IMR-90 (cell line): Measurements from ENCODE around the gene ZNF598. TPM values are rescaled to one million over a fixed set of nuclear protein-coding genes. Genes with fewer than 3 reads are reported as not detected.

Experiments used
- ATAC-seq: fragments of 200-7000 bp; cut with Tn5 transposase; 2 replicates; pipeline ENCODE4 v1.9.1; 2020; ENCODE audit warnings: low read depth, mild to moderate bottlenecking, moderate library complexity
- BruUV-seq: library from RNA; stranded (reverse); fragments of 400-500 nt; replicated peaks from 2 replicates; lab custom pipeline; 2021; lab: Mats Ljungman, UMichigan
- CTCF ChIA-PET: fragments of 300-600 bp; formaldehyde crosslinking; extraction: SDS; loops from one replicate; lab custom pipeline; 2021; ENCODE audit warnings: antibody characterized with exemption; lab: Yijun Ruan, JAX
- POLR2A ChIA-PET: fragments of 300-600 bp; sonication (Branson Sonifier 250); formaldehyde crosslinking; loops from one replicate; lab custom pipeline; 2022; ENCODE audit warnings: antibody characterized with exemption; ENCODE audit not compliant: unreplicated experiment; lab: Charles Lee
- DNase-seq: peaks from one replicate; pipeline ENCODE4 v3.0.0; 2013
- H2AFZ ChIP-seq: replicated peaks from 2 replicates; pipeline ENCODE3; 2013; ENCODE audit warnings: low read length, mild to moderate bottlenecking; ENCODE audit not compliant: poor library complexity
- H2AK5ac ChIP-seq: 2 replicates; pipeline ENCODE4 v1.6.1; 2013; ENCODE audit warnings: low read depth, low read length, inconsistent platforms
- H2AK9ac ChIP-seq: replicated peaks from 2 replicates; pipeline ENCODE3; 2013; ENCODE audit warnings: mild to moderate bottlenecking, low read depth, low read length, moderate library complexity; ENCODE audit not compliant: poor library complexity
- H2BK120ac ChIP-seq: 2 replicates; pipeline ENCODE4 v1.6.1; 2013; ENCODE audit warnings: low read depth, low read length, inconsistent platforms
- H2BK15ac ChIP-seq: 3 replicates; pipeline ENCODE4 v1.6.1; 2013; ENCODE audit warnings: low read depth, low read length, inconsistent platforms
- H2BK20ac ChIP-seq: 2 replicates; pipeline ENCODE4 v1.6.1; 2013; ENCODE audit warnings: low read depth, mild to moderate bottlenecking, inconsistent platforms, low read length, moderate library complexity
- H2BK5ac ChIP-seq: 2 replicates; pipeline ENCODE4 v1.6.1; 2013; ENCODE audit warnings: mild to moderate bottlenecking, low read depth, low read length, inconsistent platforms; ENCODE audit not compliant: poor library complexity, severe bottlenecking
- H3K14ac ChIP-seq: replicated peaks from 2 replicates; pipeline ENCODE4 v1.6.1; 2013; ENCODE audit warnings: low read depth, low read length, inconsistent platforms
- H3K18ac ChIP-seq: 2 replicates; pipeline ENCODE4 v1.6.1; 2013; ENCODE audit warnings: low read depth, low read length, control low read depth
- H3K23ac ChIP-seq: 2 replicates; pipeline ENCODE4 v1.6.1; 2013; ENCODE audit warnings: low read depth, low read length, inconsistent platforms
- H3K27ac ChIP-seq: 2 replicates; pipeline ENCODE4 v1.5.1; 2013; ENCODE audit warnings: mild to moderate bottlenecking, control low read depth, low read length; ENCODE audit not compliant: insufficient read depth
- H3K27me3 ChIP-seq: 2 replicates; pipeline ENCODE4 v1.6.1; 2013; ENCODE audit warnings: low read length; ENCODE audit not compliant: control insufficient read depth, insufficient read depth
- H3K36me3 ChIP-seq: 2 replicates; pipeline ENCODE4 v1.6.1; 2013; ENCODE audit warnings: low read length, mixed read lengths; ENCODE audit not compliant: control insufficient read depth, insufficient read depth
- H3K4ac ChIP-seq: 2 replicates; pipeline ENCODE4 v1.6.1; 2013; ENCODE audit warnings: low read depth, low read length, inconsistent platforms
- H3K4me1 ChIP-seq: 2 replicates; pipeline ENCODE4 v1.6.1; 2013; ENCODE audit warnings: low read length, mixed read lengths; ENCODE audit not compliant: control insufficient read depth, insufficient read depth
- H3K4me2 ChIP-seq: 2 replicates; pipeline ENCODE4 v1.6.1; 2013; ENCODE audit warnings: low read depth, mild to moderate bottlenecking, control low read depth, low read length, moderate library complexity
- H3K4me3 ChIP-seq: 2 replicates; pipeline ENCODE4 v1.5.1; 2013; ENCODE audit warnings: low read depth, mild to moderate bottlenecking, control low read depth, low read length, moderate library complexity; ENCODE audit not compliant: insufficient read depth
- H3K56ac ChIP-seq: 2 replicates; pipeline ENCODE4 v1.6.1; 2013; ENCODE audit warnings: low read length, inconsistent platforms; ENCODE audit not compliant: insufficient read depth; ENCODE audit errors: extremely low read depth
- H3K79me1 ChIP-seq, 2 experiments: 2 replicates each; pipeline ENCODE4 v1.6.1; 2013; ENCODE audit warnings: low read length in 2 of 2, inconsistent platforms in 1 of 2, low read depth in 1 of 2
- H3K9ac ChIP-seq: 2 replicates; pipeline ENCODE4 v1.6.1; 2013; ENCODE audit warnings: low read depth, low read length, control low read depth
- H3K9me1 ChIP-seq: 2 replicates; pipeline ENCODE4 v1.6.1; 2013; ENCODE audit warnings: low read length, inconsistent platforms; ENCODE audit not compliant: insufficient read depth
- H3K9me3 ChIP-seq: 2 replicates; pipeline ENCODE4 v1.6.1; 2013; ENCODE audit warnings: low read length; ENCODE audit not compliant: control insufficient read depth, insufficient read depth
- H4K20me1 ChIP-seq: 2 replicates; pipeline ENCODE4 v1.6.1; 2013; ENCODE audit warnings: low read length, inconsistent platforms; ENCODE audit not compliant: insufficient read depth
- H4K5ac ChIP-seq: 2 replicates; pipeline ENCODE4 v1.6.1; 2013; ENCODE audit warnings: mild to moderate bottlenecking, low read depth, low read length, control low read depth
- H4K8ac ChIP-seq, 2 experiments: 2 replicates each; pipeline ENCODE4 v1.6.1; 2013; ENCODE audit warnings: low read depth in 2 of 2, low read length in 2 of 2, control low read depth in 1 of 2, inconsistent platforms in 1 of 2
- H4K91ac ChIP-seq: 2 replicates; pipeline ENCODE4 v1.6.1; 2013; ENCODE audit warnings: low read depth, low read length, inconsistent platforms; ENCODE audit not compliant: insufficient read depth
- CHD1 ChIP-seq: IDR thresholded peaks from 2 replicates; pipeline ENCODE4 v1.6.1; 2012; ENCODE audit warnings: low read depth, low read length, improper control_type of control experiment
- CTCF ChIP-seq: conservative IDR thresholded peaks from 2 replicates; pipeline ENCODE4 v1.5.1; 2012; ENCODE audit warnings: mild to moderate bottlenecking, low read depth, low read length, improper control_type of control experiment
- FOS ChIP-seq: fragments of 150-350 bp; IDR thresholded peaks from 2 replicates; pipeline ENCODE4 v1.6.1; 2016; ENCODE audit warnings: low read depth, low read length
- MAFK ChIP-seq: IDR thresholded peaks from 2 replicates; pipeline ENCODE4 v1.6.1; 2012; ENCODE audit warnings: low read depth, low read length, improper control_type of control experiment
- MAZ ChIP-seq: IDR thresholded peaks from 2 replicates; pipeline ENCODE4 v1.6.1; 2012; ENCODE audit warnings: low read depth, mild to moderate bottlenecking, low read length, improper control_type of control experiment, moderate library complexity, borderline replicate concordance
- MXI1 ChIP-seq: IDR thresholded peaks from 2 replicates; pipeline ENCODE4 v1.6.1; 2012; ENCODE audit warnings: low read depth, mild to moderate bottlenecking, low read length, moderate library complexity, borderline replicate concordance
- NFE2L2 ChIP-seq: fragments of 150-350 bp; IDR thresholded peaks from 2 replicates; pipeline ENCODE4 v1.6.1; 2016; ENCODE audit warnings: low read depth, mild to moderate bottlenecking, low read length
- RAD21 ChIP-seq: IDR thresholded peaks from 2 replicates; pipeline ENCODE4 v1.6.1; 2012; ENCODE audit warnings: low read length, improper control_type of control experiment
- RCOR1 ChIP-seq: IDR thresholded peaks from 2 replicates; pipeline ENCODE4 v1.6.1; 2012; ENCODE audit warnings: mild to moderate bottlenecking, low read length, improper control_type of control experiment; ENCODE audit not compliant: insufficient replicate concordance
- RFX5 ChIP-seq: IDR thresholded peaks from 2 replicates; pipeline ENCODE4 v1.8.0; 2012; ENCODE audit warnings: low read depth, mild to moderate bottlenecking, low read length, moderate library complexity
- SMC3 ChIP-seq: fragments of 150-350 bp; IDR thresholded peaks from 2 replicates; pipeline ENCODE4 v1.6.1; 2016; ENCODE audit warnings: low read depth, mild to moderate bottlenecking, antibody characterized with exemption, low read length, moderate library complexity
- USF2 ChIP-seq: fragments of 150-350 bp; IDR thresholded peaks from 2 replicates; pipeline ENCODE4 v1.6.1; 2017; ENCODE audit warnings: mild to moderate bottlenecking, antibody characterized with exemption, low read length, low read depth
- WGBS, 2 experiments: methylation state at CpG; one replicate each; pipeline versions ENCODE4 v1.1.5 to v1.1.7; 2013; ENCODE audit warnings: missing lambda C conversion rate in 2 of 2; ENCODE audit not compliant: insufficient read length in 1 of 2; ENCODE audit errors: extremely low coverage in 2 of 2; 5-methylcytosine and 5-hydroxymethylcytosine counted together
- dilution Hi-C: fragments of 300-500 bp; cut with HindIII; formaldehyde crosslinking; loops from one replicate; pipeline ENCODE4 v1.14.3; 2018; ENCODE audit warnings: low sequenced_read_pairs; ENCODE audit not compliant: unreplicated experiment
- in situ Hi-C: fragments of 300-500 bp; cut with MboI; formaldehyde crosslinking; loops from 3 replicates; pipeline ENCODE4 v1.14.3; 2019; ENCODE audit warnings: low sequenced_read_pairs, inconsistent platforms, mixed read lengths
- intact Hi-C: fragments of 100-400 bp; cut with micrococcal nuclease; formaldehyde crosslinking; loops from 2 replicates; pipeline ENCODE4 v1.10.0; 2022
- polyA plus RNA-seq, 3 experiments: library from polyadenylated mRNA; depleted of rRNA; stranded (reverse); fragments of >200 nt; gene quantifications; 2 replicates each; pipeline ENCODE4 v1.2.3, GENCODE V29; 2012; ENCODE audit warnings: low replicate concordance in 1 of 3
- total RNA-seq: library from RNA; depleted of rRNA; stranded (reverse); fragments of >200 nt; gene quantifications from 2 replicates; pipeline ENCODE4 v1.2.3, GENCODE V29; 2012

The ZNF598 gene
- total and polyA plus RNA-seq, 2 of the 4 experiments (the other 2 are of a cell fraction): 3.4 to 36.4 TPM

- no peak for TF ChIP-seq RCOR1
Measured at GRCh38 chr16:1974157-1975070, 35.2 kb downstream of the ZNF598 start (continued).

GRCh38 chr16:1973461-1974156 lies 36.0 kb downstream of the ZNF598 start:
- H2BK20ac ChIP-seq: no peak overlapping the region
- H3K27ac ChIP-seq: no peak overlapping the region
- in situ Hi-C loops (no loop called here), dilution Hi-C loops (no loop called here), intact Hi-C loops (no loop called here)
- POLR2A ChIA-PET: no interaction called here
- ATAC-seq (no peak), DNase-seq (no peak)
- no peak overlapping the region for H3K18ac ChIP-seq
- no TSS peak for BruUV-seq
- H3K9me1 ChIP-seq: peaks cover 3% of the 10 kb centered on the region; the same call in 1 of the 2 replicates
- H3K79me1 ChIP-seq: peaks cover 9 to 36% of the 10 kb centered on the region in 2 experiments
- no peak overlapping the region for H2AK9ac ChIP-seq
- H2BK15ac ChIP-seq: no peak overlapping the region
- no peak overlapping the region for H2AFZ ChIP-seq
- peaks cover 40% of the 10 kb centered on the region for H3K36me3 ChIP-seq
- H2BK120ac ChIP-seq: no peak overlapping the region
- no peak overlapping the region for H3K4ac ChIP-seq
- H4K91ac ChIP-seq: no peak overlapping the region
- no peak overlapping the region for H3K4me3 ChIP-seq
- no peak overlapping the region for H3K4me2 ChIP-seq
- no peak overlapping the region for H2BK5ac ChIP-seq
- H3K9me3 ChIP-seq: no peaks in the 10 kb centered on the region
- 97% methylated on average over 5 of the region's 16 CpGs; no CpG with 5 or more reads in 1 of the 2 experiments for WGBS, 2 experiments
- H3K14ac ChIP-seq: no peak overlapping the region
- H3K23ac ChIP-seq: no peak overlapping the region
- no peaks in the 10 kb centered on the region for H3K27me3 ChIP-seq
- H4K8ac ChIP-seq: no peak overlapping the region
- no peak overlapping the region for H4K5ac ChIP-seq
- H3K9ac ChIP-seq: no peak overlapping the region
- H2AK5ac ChIP-seq: no peak overlapping the region
- H3K56ac ChIP-seq: no peak overlapping the region
- H3K4me1 ChIP-seq: peaks cover 6% of the 10 kb centered on the region
- H4K20me1 ChIP-seq: no peaks in the 10 kb centered on the region; the same call in 1 of the 2 replicates
- CTCF ChIA-PET: no interaction called here
- TF ChIP-seq USF2 (no peak), NFE2L2 (no peak), RAD21 (no peak), MAZ (no peak), RFX5 (no peak), RCOR1 (no peak), CHD1 (no peak), MXI1 (no peak), MAFK (no peak), FOS (no peak), SMC3 (no peak), CTCF (no peak)
